GM12873 (cell line): ENCODE measurements around the gene CCSER1.

Experiments
- CTCF ChIP-seq: IDR thresholded peaks from 2 replicates; pipeline ENCODE4 v1.5.1; 2012; ENCODE audit warnings: low read depth, mild to moderate bottlenecking, moderate library complexity, low read length, control low read depth; ENCODE audit not compliant: insufficient read depth; ENCODE audit errors: missing control alignments

CCSER1 gene

GRCh38 chr4:90457817-90458216 lies 330.6 kb downstream of the CCSER1 start:
- TF ChIP-seq CTCF: no peak

DNA sequence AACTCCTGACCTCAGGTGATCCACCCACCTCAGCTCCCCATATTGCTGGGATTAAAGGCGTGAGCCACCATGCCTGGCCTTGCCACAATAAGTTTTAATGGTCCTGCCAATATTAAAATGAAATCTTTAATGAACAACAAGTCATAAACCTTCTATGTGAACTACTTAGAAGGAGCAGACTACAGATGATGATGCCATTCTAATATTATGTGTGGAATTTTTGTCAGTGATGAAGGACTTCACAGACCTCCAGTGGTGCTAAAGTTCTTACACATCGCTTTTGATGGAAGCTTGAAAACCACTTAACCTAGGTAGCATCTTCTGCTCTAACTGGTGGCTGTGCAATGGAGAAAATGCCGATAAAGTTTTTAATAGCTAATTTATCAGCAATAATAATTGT lies 331.4 kb downstream of the CCSER1 start:
- no peak for TF ChIP-seq CTCF

DNA sequence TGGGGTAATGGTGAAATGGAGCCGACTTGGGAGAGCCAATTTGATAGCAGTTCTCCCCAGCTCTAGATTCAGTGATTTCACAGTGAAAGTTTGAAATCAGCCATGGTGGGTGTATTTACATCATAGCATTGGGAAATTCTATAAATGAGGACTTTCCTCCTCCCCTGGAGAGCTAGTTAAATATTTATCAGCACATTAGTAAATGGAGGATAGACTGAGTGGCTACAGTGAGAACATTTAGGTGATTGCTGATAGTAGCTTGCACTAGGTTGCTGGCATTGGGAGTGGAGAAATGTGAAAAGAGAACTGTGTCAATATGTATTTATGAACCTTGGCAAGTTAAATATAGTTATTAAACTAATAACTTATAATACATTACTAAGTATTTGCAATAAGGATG lies 347.3 kb downstream of the CCSER1 start:
- no peak for TF ChIP-seq CTCF

- no peak for TF ChIP-seq CTCF
These were observed 348.8 kb downstream of the CCSER1 start for GRCh38 chr4:90476019-90476418.

DNA sequence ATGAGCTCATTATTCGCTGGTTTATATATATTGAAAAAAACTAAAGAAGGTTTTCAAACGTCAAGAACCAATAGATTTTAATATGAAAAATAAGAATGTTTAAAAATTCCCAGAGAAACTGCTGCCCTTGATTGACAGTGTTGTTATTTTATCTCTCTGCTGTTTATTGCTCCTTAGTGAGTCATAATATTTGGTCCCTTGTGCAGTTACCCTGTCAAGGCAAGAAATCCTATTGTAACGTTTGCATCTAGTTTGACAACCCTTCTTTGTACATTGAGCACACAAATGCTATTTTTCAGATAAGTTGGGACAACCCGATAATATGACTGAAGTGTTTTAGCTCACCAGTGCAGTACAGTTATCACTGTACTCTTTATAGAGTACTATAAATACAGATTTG lies 349.4 kb downstream of the CCSER1 start:
- TF ChIP-seq CTCF: no peak

- no peak for TF ChIP-seq CTCF
These were observed 359.2 kb downstream of the CCSER1 start for GRCh38 chr4:90486346-90486745.

DNA sequence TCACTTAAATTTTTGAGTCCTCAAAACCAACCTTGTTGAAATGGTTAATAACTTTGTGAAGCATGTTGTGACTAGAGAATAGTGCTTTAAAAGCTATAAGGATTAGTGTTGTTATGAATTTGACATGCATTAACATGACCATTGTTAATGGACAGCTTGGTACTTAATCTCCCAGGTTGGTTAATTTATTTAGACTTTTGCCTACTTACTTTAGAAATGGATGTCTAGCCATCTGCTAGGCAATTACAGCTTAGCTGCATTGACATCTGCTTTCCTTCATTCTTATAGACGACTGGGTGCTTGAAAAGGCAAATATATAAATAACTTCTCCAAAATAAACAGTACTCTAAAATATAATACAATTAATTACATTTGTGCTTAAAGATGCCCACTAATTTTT lies 368.0 kb downstream of the CCSER1 start:
- TF ChIP-seq CTCF: no peak
